K562 (cell line): ENCODE data around the gene BPI. TPM values are rescaled to one million over a fixed set of nuclear protein-coding genes. Genes with fewer than 3 reads are reported as not detected.
A peak's percentile ranks its signal among the peaks of the same experiment; 100 is the strongest.

Experiments used
- ARNT ChIP-seq, 2 experiments: fragments of 450-650 bp; IDR thresholded peaks; 2 replicates each; pipeline ENCODE4 v1.6.1; 2016; ENCODE audit warnings: mild to moderate bottlenecking in 1 of 2
- CCAR2 ChIP-seq: fragments of 200-400 bp; formaldehyde crosslinking; IDR thresholded peaks from 2 replicates; pipeline ENCODE4 v1.6.1; 2017; ENCODE audit warnings: mild to moderate bottlenecking, low read depth, low read length
- ETV6 ChIP-seq, 3 experiments: fragments of 150-350 bp in 1 of 3; sonication (generic) in 1 of 3; formaldehyde crosslinking in 1 of 3; IDR thresholded peaks; 2 replicates each; pipeline versions ENCODE4 v1.6.1 to v1.8.0; 2014 to 2022; ENCODE audit warnings: borderline replicate concordance in 2 of 3, low read depth in 2 of 3, antibody characterized with exemption in 1 of 3, low read length in 1 of 3, mild to moderate bottlenecking in 1 of 3, missing genetic modification reagents in 1 of 3
- FOXK1 ChIP-seq: sonication (generic); formaldehyde crosslinking; IDR thresholded peaks from 2 replicates; pipeline ENCODE4 v1.8.0; 2022; ENCODE audit warnings: missing genetic modification reagents, mild to moderate bottlenecking, borderline replicate concordance
- FOXK2 ChIP-seq, 2 experiments: fragments of 450-650 bp; IDR thresholded peaks in 1 of 2; conservative IDR thresholded peaks in 1 of 2; 2 replicates each; pipeline ENCODE4 v1.6.1; 2016; ENCODE audit warnings: low read depth in 2 of 2, mild to moderate bottlenecking in 1 of 2
- FOXO4 ChIP-seq: fragments of 450-650 bp; formaldehyde crosslinking; IDR thresholded peaks from 2 replicates; pipeline ENCODE4 v1.4.0; 2020; ENCODE audit warnings: mild to moderate bottlenecking, moderate library complexity
- HDAC8 ChIP-seq: fragments of 450-650 bp; IDR thresholded peaks from 2 replicates; pipeline ENCODE4 v1.6.1; 2016; ENCODE audit warnings: mild to moderate bottlenecking, missing genetic modification characterization, moderate library complexity, missing compliant biosample characterization
- HMBOX1 ChIP-seq: sonication (generic); IDR thresholded peaks from 2 replicates; pipeline ENCODE4 v1.6.1; 2016
- HSF4 ChIP-seq: fragments of 250-450 bp; sonication (Bioruptor Pico); IDR thresholded peaks from 2 replicates; pipeline ENCODE4 v2.1.2; 2022; ENCODE audit warnings: mild to moderate bottlenecking, moderate library complexity, borderline replicate concordance
- KDM2B ChIP-seq: fragments of 250-450 bp; sonication (Bioruptor Pico); IDR thresholded peaks from 2 replicates; pipeline ENCODE4 v1.8.0; 2021; ENCODE audit warnings: mild to moderate bottlenecking, moderate library complexity
- MXI1 ChIP-seq: IDR thresholded peaks from 2 replicates; pipeline ENCODE4 v1.6.1; 2011; ENCODE audit warnings: low read depth, mild to moderate bottlenecking, improper control_type of control experiment, low read length
- NCOA1 ChIP-seq: fragments of 450-650 bp; IDR thresholded peaks from 2 replicates; pipeline ENCODE4 v1.6.1; 2016; ENCODE audit warnings: low read depth
- NCOA2 ChIP-seq, 2 experiments: fragments of 450-650 bp; IDR thresholded peaks; 2 replicates each; pipeline ENCODE4 v1.6.1; 2018; ENCODE audit warnings: mild to moderate bottlenecking in 2 of 2, moderate library complexity in 1 of 2; ENCODE audit not compliant: partially characterized antibody in 2 of 2
- PATZ1 ChIP-seq: fragments of 250-450 bp; sonication (Bioruptor Pico); IDR thresholded peaks from 2 replicates; pipeline ENCODE4 v1.5.0; 2020; ENCODE audit warnings: mild to moderate bottlenecking, borderline replicate concordance
- SFPQ ChIP-seq: fragments of 200-400 bp; formaldehyde crosslinking; IDR thresholded peaks from 2 replicates; pipeline ENCODE4 v1.6.1; 2017; ENCODE audit warnings: mild to moderate bottlenecking, low read depth, low read length, moderate library complexity
- TSC22D4 ChIP-seq: fragments of 450-650 bp; IDR thresholded peaks from 2 replicates; pipeline ENCODE4 v1.6.1; 2016; ENCODE audit warnings: missing genetic modification characterization, missing biosample characterization, control low read depth
- ZNF253 ChIP-seq: fragments of 250-450 bp; sonication (Bioruptor Pico); conservative IDR thresholded peaks from 2 replicates; pipeline ENCODE4 v1.6.1; 2021; ENCODE audit warnings: mild to moderate bottlenecking
- ZNF408 ChIP-seq: fragments of 250-450 bp; sonication (Bioruptor Pico); IDR thresholded peaks from 2 replicates; pipeline ENCODE4 v1.4.0; 2020; ENCODE audit warnings: low read depth, mild to moderate bottlenecking, moderate library complexity
- ZNF699 ChIP-seq: fragments of 250-450 bp; sonication (Bioruptor Pico); IDR thresholded peaks from 2 replicates; pipeline ENCODE4 v1.8.0; 2021; ENCODE audit warnings: mild to moderate bottlenecking, moderate library complexity; ENCODE audit not compliant: insufficient replicate concordance
- ZNF766 ChIP-seq: fragments of 200-800 bp; sonication (Bioruptor generic); conservative IDR thresholded peaks from 2 replicates; pipeline ENCODE4 v1.6.1; 2016; ENCODE audit warnings: missing genetic modification characterization, missing compliant biosample characterization
- polyA plus RNA-seq, 8 experiments: library from polyadenylated mRNA; depleted of rRNA in 4 of 8; stranded (reverse) in 5 of 8; unstranded in 3 of 8; fragments of >200 nt; fragmentation: Nextera tagmentation in 2 of 8; fragmentation: Illumina TruSeq in 1 of 8; extraction: Ambion mirVana in 2 of 8; extraction: Trizol in 1 of 8; gene quantifications; 2 replicates each; pipeline versions ENCODE4 v1.2.1 to v1.2.3, GENCODE V29; 2011 to 2014; ENCODE audit warnings: inconsistent platforms in 1 of 8, missing spikeins in 1 of 8
- total RNA-seq, 7 experiments: library from RNA; depleted of rRNA in 6 of 7; stranded (reverse); fragments of >200 nt in 6 of 7; fragmentation: Illumina TruSeq in 2 of 7; extraction: Trizol in 2 of 7; gene quantifications; 2 replicates each; pipeline versions ENCODE4 v1.2.1 to v1.2.3, GENCODE V29; 2011 to 2021; ENCODE audit warnings: low replicate concordance in 1 of 7

The BPI gene
- total and polyA plus RNA-seq, 9 of the 15 experiments (the other 6 are each of a cell fraction or from before 2014, with no cell fraction given) = not detected

- peak; percentile 90 for TF ChIP-seq HMBOX1
- no peak; the same call in 1 of the 2 replicates for TF ChIP-seq ZNF766
- TF ChIP-seq FOXK2 (conservative IDR thresholded peaks at IDR 0.05 in 1 of 2, IDR thresholded peaks at IDR 0.05 in 1 of 2; ENCODE audit: low read depth in 2 of 2) = 0 out of 4 replicates have a peak, but pooled peaks of 1 of the 2 experiments have one; percentile 35
- TF ChIP-seq ZNF408 (CRISPR knock-in tag) = no peak
- no peak for TF ChIP-seq NCOA2 (IDR thresholded peaks at IDR 0.05; ENCODE audit: partially characterized antibody in 2 of 2)
- TF ChIP-seq ZNF699 (CRISPR knock-in tag) = no peak
- TF ChIP-seq KDM2B (CRISPR knock-in tag) = no peak
- no peak for TF ChIP-seq ZNF253 (CRISPR knock-in tag)
- TF ChIP-seq TSC22D4 (tag) = no peak
- no peak for TF ChIP-seq MXI1
- TF ChIP-seq NCOA1 = no peak
- TF ChIP-seq HDAC8 (tag) = peak; percentile 76; the same call in 1 of the 2 replicates
- no peak for TF ChIP-seq FOXK1 (CRISPR knock-in tag)
- no peak for TF ChIP-seq FOXO4 (CRISPR knock-in tag)
- no peak for TF ChIP-seq HSF4 (CRISPR knock-in tag)
- TF ChIP-seq PATZ1 (CRISPR knock-in tag) = no peak
- TF ChIP-seq ETV6 (IDR thresholded peaks at IDR 0.05; ENCODE audit: borderline replicate concordance in 1 of 2, low read depth in 2 of 2, low read length in 1 of 2) = no peak
- no peak for TF ChIP-seq ETV6 (CRISPR knock-in tag; IDR thresholded peaks at IDR 0.05; ENCODE audit: borderline replicate concordance)
- no peak for TF ChIP-seq CCAR2
- TF ChIP-seq SFPQ = no peak
- no peak for TF ChIP-seq ARNT (IDR thresholded peaks at IDR 0.05)
Observed at GRCh38 chr20:38357653-38358207, 53.8 kb downstream of the BPI start (continued).
